GM12864 (cell line): ENCODE data around the gene CAMSAP2.

Experiments used
- DNase-seq: peaks from one replicate; pipeline ENCODE4 v3.0.0-alpha.2; 2011; ENCODE audit warnings: low read depth
- H3K4me3 ChIP-seq: 2 replicates; pipeline ENCODE4 v1.5.1; 2011; ENCODE audit warnings: mild to moderate bottlenecking, low read depth, low read length, control low read depth
- TF ChIP-seq, protein P1 (sequence below): IDR thresholded peaks from 2 replicates; pipeline ENCODE4 v1.5.1; 2011; ENCODE audit warnings: low read depth, mild to moderate bottlenecking, moderate library complexity, low read length, control low read depth, inconsistent platforms; ENCODE audit errors: missing control alignments

The CAMSAP2 gene

GRCh38 chr1:200838676-200839445 lies 100.2 kb downstream of the CAMSAP2 start:
- DNase-seq, result no peak
- TF ChIP-seq, protein P1, sequence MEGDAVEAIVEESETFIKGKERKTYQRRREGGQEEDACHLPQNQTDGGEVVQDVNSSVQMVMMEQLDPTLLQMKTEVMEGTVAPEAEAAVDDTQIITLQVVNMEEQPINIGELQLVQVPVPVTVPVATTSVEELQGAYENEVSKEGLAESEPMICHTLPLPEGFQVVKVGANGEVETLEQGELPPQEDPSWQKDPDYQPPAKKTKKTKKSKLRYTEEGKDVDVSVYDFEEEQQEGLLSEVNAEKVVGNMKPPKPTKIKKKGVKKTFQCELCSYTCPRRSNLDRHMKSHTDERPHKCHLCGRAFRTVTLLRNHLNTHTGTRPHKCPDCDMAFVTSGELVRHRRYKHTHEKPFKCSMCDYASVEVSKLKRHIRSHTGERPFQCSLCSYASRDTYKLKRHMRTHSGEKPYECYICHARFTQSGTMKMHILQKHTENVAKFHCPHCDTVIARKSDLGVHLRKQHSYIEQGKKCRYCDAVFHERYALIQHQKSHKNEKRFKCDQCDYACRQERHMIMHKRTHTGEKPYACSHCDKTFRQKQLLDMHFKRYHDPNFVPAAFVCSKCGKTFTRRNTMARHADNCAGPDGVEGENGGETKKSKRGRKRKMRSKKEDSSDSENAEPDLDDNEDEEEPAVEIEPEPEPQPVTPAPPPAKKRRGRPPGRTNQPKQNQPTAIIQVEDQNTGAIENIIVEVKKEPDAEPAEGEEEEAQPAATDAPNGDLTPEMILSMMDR, result no peak
- H3K4me3 ChIP-seq, result no peak overlapping the region

DNA sequence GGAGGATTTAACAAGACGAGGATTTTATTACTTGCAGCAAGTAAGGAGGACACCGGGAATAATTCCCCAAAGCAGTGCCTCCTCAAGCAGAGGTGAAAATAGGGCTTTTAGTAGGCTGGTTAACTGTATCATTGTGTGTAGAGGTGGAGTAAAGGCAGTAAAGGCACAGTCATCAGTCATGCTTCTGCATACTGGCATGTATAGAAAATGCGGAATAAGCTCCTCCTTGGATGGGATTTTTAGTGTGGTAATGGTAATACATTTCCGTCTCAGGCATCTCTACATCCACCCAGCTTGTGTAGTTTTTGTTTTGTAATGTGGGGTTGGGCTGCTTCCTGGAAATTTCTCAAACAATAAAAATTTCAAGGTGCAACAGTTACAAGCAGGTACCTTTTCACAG lies 106.7 kb downstream of the CAMSAP2 start:
- no peak for DNase-seq
- TF ChIP-seq, protein P1, result no peak
- H3K4me3 ChIP-seq, result no peak overlapping the region

GRCh38 chr1:200846398-200846797 lies 107.7 kb downstream of the CAMSAP2 start:
- TF ChIP-seq, protein P1, result no peak
- no peak for DNase-seq
- H3K4me3 ChIP-seq, result no peak overlapping the region

DNA sequence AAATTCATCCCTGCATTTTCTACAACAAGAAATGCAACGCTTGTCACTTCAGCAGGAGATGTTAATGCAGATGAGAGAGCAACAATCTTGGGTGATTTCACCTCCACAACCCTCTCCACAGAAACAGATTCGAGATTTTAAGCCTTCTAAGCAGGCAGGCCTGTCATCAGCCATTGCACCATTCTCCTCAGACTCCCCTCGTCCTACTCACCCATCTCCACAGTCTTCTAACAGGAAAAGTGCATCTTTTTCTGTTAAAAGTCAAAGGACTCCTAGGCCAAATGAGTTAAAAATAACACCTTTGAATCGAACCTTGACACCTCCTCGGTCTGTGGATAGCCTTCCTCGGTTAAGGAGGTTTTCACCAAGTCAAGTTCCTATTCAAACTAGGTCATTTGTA lies 110.7 kb downstream of the CAMSAP2 start:
- DNase-seq, result no peak
- H3K4me3 ChIP-seq, result no peak overlapping the region

GRCh38 chr1:200850554-200850953 lies 111.9 kb downstream of the CAMSAP2 start:
- no peak for DNase-seq
- TF ChIP-seq, protein P1, result no peak
- H3K4me3 ChIP-seq, result no peak overlapping the region

More for the DNA sequence above, 110.7 kb downstream of the CAMSAP2 start:
- TF ChIP-seq, protein P1, result no peak

DNA sequence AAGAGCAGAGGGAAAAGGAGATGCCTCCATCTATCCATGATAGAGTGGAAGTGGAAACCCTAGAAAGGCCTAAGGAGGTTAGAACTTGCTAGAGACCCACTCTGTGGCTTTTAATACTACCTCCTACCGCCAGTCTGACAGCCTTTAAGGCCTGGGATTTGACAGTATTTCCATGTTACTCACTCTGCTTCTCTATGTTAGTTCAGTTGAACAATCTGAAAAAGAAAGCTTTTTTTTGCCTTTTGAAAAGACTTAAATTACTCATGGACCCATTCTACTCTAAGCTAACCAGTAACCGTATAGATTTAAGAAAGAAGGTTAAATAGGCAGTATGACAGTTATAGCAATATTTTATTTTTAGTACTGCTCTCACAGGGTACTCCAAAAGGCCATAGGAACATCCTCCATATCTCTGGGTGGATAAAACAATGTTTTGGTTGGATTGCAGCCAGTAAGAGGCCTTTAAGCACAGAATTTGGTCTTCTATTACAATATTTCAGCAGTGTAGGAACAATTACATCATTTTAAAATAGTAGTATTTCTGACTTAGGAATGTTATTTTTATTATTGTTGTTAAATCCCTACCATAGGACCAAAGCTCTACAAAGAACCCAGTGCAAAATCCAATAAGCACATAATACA lies 118.1 kb downstream of the CAMSAP2 start:
- no peak for DNase-seq
- TF ChIP-seq, protein P1, result no peak
- no peak overlapping the region for H3K4me3 ChIP-seq
